OCI-LY3 (cell line): ENCODE measurements around the gene FLYWCH1.
A peak's percentile ranks its signal among the peaks of the same experiment; 100 is the strongest.
"Not testable (repeated sequence)": the region's sequence is repeated elsewhere in the genome, so short reads cannot be mapped to it uniquely, and the experiment has no call there.

Source experiments
- H2AFZ ChIP-seq: fragments of 200-600, 300-600 bp; shearing (Covaris generic); 2 replicates; pipeline ENCODE4 v1.6.0; 2014; ENCODE audit warnings: antibody characterized with exemption, low read depth, low read length
- H3K27ac ChIP-seq: fragments of 200-600, 300-600 bp; sonication (generic); 2 replicates; pipeline ENCODE4 v1.5.1; 2014; ENCODE audit warnings: mild to moderate bottlenecking, low read length, moderate library complexity, mixed read lengths
- H3K27me3 ChIP-seq: fragments of 200-600, 300-600 bp; sonication (generic); 2 replicates; pipeline ENCODE4 v1.6.1; 2014; ENCODE audit warnings: low read depth, low read length, mixed read lengths
- H3K36me3 ChIP-seq: fragments of 200-600, 300-600 bp; sonication (generic); replicated peaks from 2 replicates; pipeline ENCODE3; 2014; ENCODE audit warnings: low read depth, low read length, mixed read lengths
- H3K4me1 ChIP-seq: fragments of 300-600, 200-600 bp; sonication (generic); 2 replicates; pipeline ENCODE4 v1.6.1; 2014; ENCODE audit warnings: low read length, mixed read lengths
- H3K4me2 ChIP-seq: fragments of 200-600, 300-600 bp; sonication (generic); 2 replicates; pipeline ENCODE4 v1.6.1; 2014; ENCODE audit warnings: low read length, mixed read lengths
- H3K4me3 ChIP-seq: fragments of 300-600, 200-600 bp; sonication (generic); 2 replicates; pipeline ENCODE4 v1.5.1; 2014; ENCODE audit warnings: antibody characterized with exemption, mild to moderate bottlenecking, low read length, moderate library complexity
- H3K79me2 ChIP-seq: fragments of 300-600, 200-600 bp; shearing (Covaris generic); 2 replicates; pipeline ENCODE4 v1.6.1; 2014; ENCODE audit warnings: mild to moderate bottlenecking, low read length, mixed read lengths
- H3K9ac ChIP-seq: fragments of 300-600, 200-600 bp; shearing (Covaris generic); 2 replicates; pipeline ENCODE4 v1.6.0; 2014; ENCODE audit warnings: mild to moderate bottlenecking, low read length, moderate library complexity
- H3K9me3 ChIP-seq: fragments of 200-600, 300-600 bp; shearing (Covaris generic); 2 replicates; pipeline ENCODE4 v1.6.1; 2014; ENCODE audit warnings: low read length, mixed read lengths; ENCODE audit not compliant: insufficient read depth
- H4K20me1 ChIP-seq: fragments of 200-600, 300-600 bp; sonication (generic); 2 replicates; pipeline ENCODE4 v1.6.1; 2016; ENCODE audit warnings: low read length, mixed read lengths; ENCODE audit not compliant: insufficient read depth
- EZH2phosphoT487 ChIP-seq: fragments of 200-600 bp; shearing (Covaris generic); IDR thresholded peaks from 2 replicates; pipeline ENCODE4 v1.6.1; 2018; ENCODE audit warnings: antibody characterized with exemption, mixed run types, low read depth
- TF ChIP-seq, protein P1 (sequence below): fragments of 200-600, 300-600 bp; sonication (generic); IDR thresholded peaks from 2 replicates; pipeline ENCODE4 v1.5.1; 2014; ENCODE audit warnings: antibody characterized with exemption, low read length, low read depth

The FLYWCH1 gene

DNA sequence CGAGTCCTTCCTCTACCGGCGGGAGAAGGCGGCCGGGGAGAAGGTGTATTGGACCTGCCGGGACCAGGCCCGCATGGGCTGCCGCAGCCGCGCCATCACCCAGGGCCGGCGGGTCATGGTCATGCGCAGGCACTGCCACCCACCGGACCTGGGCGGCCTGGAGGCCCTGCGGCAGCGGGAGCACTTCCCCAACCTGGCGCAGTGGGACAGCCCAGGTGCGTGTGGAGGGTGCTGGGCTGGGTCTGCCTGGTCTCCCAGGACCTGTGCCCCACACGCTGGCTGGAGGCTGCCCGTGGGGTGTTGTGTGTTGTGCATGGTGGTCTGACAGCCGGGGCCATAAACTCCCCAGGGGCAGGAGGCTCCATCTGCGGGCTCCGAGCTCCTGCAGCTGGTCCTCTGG, 25.4 kb downstream of the FLYWCH1 start:
- Histone ChIP-seq H3K9ac (no peak overlapping the region), H3K4me3 (no peak overlapping the region), H3K79me2 (no peaks in the 10 kb centered on the region), H4K20me1 (no peaks in the 10 kb centered on the region), H3K27ac (no peak overlapping the region), H3K4me1 (peaks cover 10% of the 10 kb centered on the region), H3K36me3 (peaks cover 12% of the 10 kb centered on the region), H2AFZ (no peak overlapping the region), H3K27me3 (no peaks in the 10 kb centered on the region), H3K4me2 (no peak overlapping the region), H3K9me3 (no peaks in the 10 kb centered on the region)
- no peak for TF ChIP-seq EZH2phosphoT487
- TF ChIP-seq, protein P1, sequence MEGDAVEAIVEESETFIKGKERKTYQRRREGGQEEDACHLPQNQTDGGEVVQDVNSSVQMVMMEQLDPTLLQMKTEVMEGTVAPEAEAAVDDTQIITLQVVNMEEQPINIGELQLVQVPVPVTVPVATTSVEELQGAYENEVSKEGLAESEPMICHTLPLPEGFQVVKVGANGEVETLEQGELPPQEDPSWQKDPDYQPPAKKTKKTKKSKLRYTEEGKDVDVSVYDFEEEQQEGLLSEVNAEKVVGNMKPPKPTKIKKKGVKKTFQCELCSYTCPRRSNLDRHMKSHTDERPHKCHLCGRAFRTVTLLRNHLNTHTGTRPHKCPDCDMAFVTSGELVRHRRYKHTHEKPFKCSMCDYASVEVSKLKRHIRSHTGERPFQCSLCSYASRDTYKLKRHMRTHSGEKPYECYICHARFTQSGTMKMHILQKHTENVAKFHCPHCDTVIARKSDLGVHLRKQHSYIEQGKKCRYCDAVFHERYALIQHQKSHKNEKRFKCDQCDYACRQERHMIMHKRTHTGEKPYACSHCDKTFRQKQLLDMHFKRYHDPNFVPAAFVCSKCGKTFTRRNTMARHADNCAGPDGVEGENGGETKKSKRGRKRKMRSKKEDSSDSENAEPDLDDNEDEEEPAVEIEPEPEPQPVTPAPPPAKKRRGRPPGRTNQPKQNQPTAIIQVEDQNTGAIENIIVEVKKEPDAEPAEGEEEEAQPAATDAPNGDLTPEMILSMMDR: no peak

DNA sequence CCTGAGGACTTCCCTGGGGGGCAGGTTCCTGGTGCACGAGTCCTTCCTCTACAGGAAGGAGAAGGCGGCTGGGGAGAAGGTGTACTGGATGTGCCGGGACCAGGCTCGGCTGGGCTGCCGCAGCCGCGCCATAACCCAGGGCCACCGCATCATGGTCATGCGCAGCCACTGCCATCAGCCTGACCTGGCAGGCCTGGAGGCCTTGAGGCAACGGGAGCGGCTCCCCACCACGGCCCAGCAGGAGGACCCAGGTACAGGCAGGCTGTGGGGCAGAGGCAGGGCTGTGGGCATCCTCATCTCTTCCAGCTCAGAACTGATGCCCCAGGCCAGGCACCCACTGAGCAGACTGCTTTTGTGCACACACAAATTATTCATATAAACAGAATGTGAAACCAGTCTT, 26.5 kb downstream of the FLYWCH1 start:
- Histone ChIP-seq H4K20me1 (no peaks in the 10 kb centered on the region), H3K9ac (no peak overlapping the region), H3K4me1 (peaks cover 13% of the 10 kb centered on the region), H3K36me3 (peaks cover 12% of the 10 kb centered on the region), H3K79me2 (no peaks in the 10 kb centered on the region), H3K9me3 (no peaks in the 10 kb centered on the region), H3K4me3 (no peak overlapping the region), H2AFZ (no peak overlapping the region), H3K4me2 (no peak overlapping the region), H3K27ac (no peak overlapping the region), H3K27me3 (no peaks in the 10 kb centered on the region)
- TF ChIP-seq, protein P1: no peak
- no peak for TF ChIP-seq EZH2phosphoT487

- TF ChIP-seq, protein P1: no peak
- TF ChIP-seq EZH2phosphoT487: no peak
Observed at GRCh38 chr16:2939968-2940367, 28.2 kb downstream of the FLYWCH1 start.

DNA sequence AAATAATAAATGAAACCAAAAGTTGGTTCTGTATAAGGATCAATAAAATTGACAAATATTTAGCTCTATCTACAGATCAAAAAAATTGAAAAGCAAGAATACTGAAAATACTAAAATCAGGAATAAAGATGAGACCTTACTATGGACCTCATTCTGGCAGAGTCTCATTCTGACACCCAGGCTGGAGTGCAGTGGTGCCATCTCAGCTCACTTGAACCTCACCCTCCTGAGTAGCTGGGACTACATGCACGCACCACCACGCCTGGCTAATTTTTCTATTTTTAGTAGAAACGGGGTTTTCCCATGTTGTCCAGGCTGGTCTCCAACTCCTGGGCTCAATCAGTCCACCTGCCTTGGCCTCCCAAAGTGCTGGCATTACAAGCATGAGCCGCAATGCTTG, 30.3 kb downstream of the FLYWCH1 start:
- Histone ChIP-seq H3K9ac (no peak overlapping the region), H3K4me2 (peak overlapping the region; percentile 20; the same call in 1 of the 2 replicates), H3K79me2 (no peaks in the 10 kb centered on the region), H3K4me3 (no peak overlapping the region), H3K27ac (no peak overlapping the region; the same call in 1 of the 2 replicates), H3K4me1 (peaks cover 13% of the 10 kb centered on the region), H3K9me3 (no peaks in the 10 kb centered on the region), H3K36me3 (peaks cover 15% of the 10 kb centered on the region), H2AFZ (no peak overlapping the region), H3K27me3 (no peaks in the 10 kb centered on the region), H4K20me1 (no peaks in the 10 kb centered on the region)
- TF ChIP-seq, protein P1: no peak
- TF ChIP-seq EZH2phosphoT487: no peak

More at GRCh38 chr16:2939968-2940367, 28.2 kb downstream of the FLYWCH1 start:
- H3K4me3 ChIP-seq: no peak overlapping the region
- H3K9ac ChIP-seq: no peak overlapping the region
- H3K4me1 ChIP-seq: peaks cover 13% of the 10 kb centered on the region
- H4K20me1 ChIP-seq: no peaks in the 10 kb centered on the region
- H3K4me2 ChIP-seq: no peak overlapping the region
- no peak overlapping the region for H3K27ac ChIP-seq
- peaks cover 12% of the 10 kb centered on the region for H3K36me3 ChIP-seq
- no peaks in the 10 kb centered on the region for H3K9me3 ChIP-seq
- H2AFZ ChIP-seq: no peak overlapping the region
- H3K27me3 ChIP-seq: no peaks in the 10 kb centered on the region
- no peaks in the 10 kb centered on the region for H3K79me2 ChIP-seq

- H3K4me2 ChIP-seq, H3K27ac ChIP-seq, H3K9ac ChIP-seq, H2AFZ ChIP-seq, H3K4me3 ChIP-seq, H3K27me3 ChIP-seq, H4K20me1 ChIP-seq, H3K9me3 ChIP-seq, H3K79me2 ChIP-seq: not testable (repeated sequence)
- H3K4me1 ChIP-seq: peaks cover 13% of the 10 kb centered on the region
- H3K36me3 ChIP-seq: peaks cover 15% of the 10 kb centered on the region
Observed at GRCh38 chr16:2943716-2944115, 32.0 kb downstream of the FLYWCH1 start.
